Thyroid gland (tissue), 4 donors: ENCODE data around the gene MCUR1.

Experiments
- CTCF ChIP-seq, 6 experiments: fragments of 200-600 bp in 3 of 6; fragments of 450-650 bp in 3 of 6; sonication (generic) in 3 of 6; IDR thresholded peaks; one replicate each; pipeline ENCODE4 v1.5.1; 2016 to 2019; ENCODE audit warnings: antibody characterized with exemption in 6 of 6, mild to moderate bottlenecking in 2 of 6, inconsistent platforms in 1 of 6, moderate library complexity in 1 of 6
- POLR2A ChIP-seq, 2 donors: fragments of 450-650 bp; IDR thresholded peaks; one replicate each; pipeline ENCODE4 v1.6.1; 2017; ENCODE audit warnings: antibody characterized with exemption in 2 of 2, mild to moderate bottlenecking in 2 of 2, moderate library complexity in 1 of 2

GRCh38 chr6:13766201-13766634, 48.1 kb downstream of the MCUR1 start:
- TF ChIP-seq CTCF (IDR thresholded peaks at IDR 0.05) (no peak), POLR2A (IDR thresholded peaks at IDR 0.05) (no peak)
